H9 (cell line): ENCODE data around the gene ATP8A2. TPM values are rescaled to one million over a fixed set of nuclear protein-coding genes. Genes with fewer than 3 reads are reported as not detected.

Source experiments
- DNase-seq: peaks from one replicate; pipeline ENCODE4 v3.0.0-alpha.2; 2017
- H2AFZ ChIP-seq: one replicate; pipeline ENCODE4 v1.6.1; 2013; ENCODE audit warnings: mild to moderate bottlenecking, low read length, control low read depth, moderate library complexity
- H2AK5ac ChIP-seq: 2 replicates; pipeline ENCODE4 v1.6.1; 2013; ENCODE audit warnings: low read length, control low read depth, mixed read lengths; ENCODE audit not compliant: insufficient read length
- H2BK120ac ChIP-seq: one replicate; pipeline ENCODE4 v1.6.1; 2013; ENCODE audit warnings: low read depth, mild to moderate bottlenecking, low read length, control low read depth, inconsistent platforms; ENCODE audit not compliant: poor library complexity, severe bottlenecking
- H2BK12ac ChIP-seq: 2 replicates; pipeline ENCODE4 v1.6.1; 2013; ENCODE audit warnings: low read length, control low read depth, mixed read lengths, low read depth; ENCODE audit not compliant: insufficient read length
- H2BK15ac ChIP-seq: 2 replicates; pipeline ENCODE4 v1.6.1; 2013; ENCODE audit warnings: low read depth, low read length, control low read depth
- H2BK20ac ChIP-seq: one replicate; pipeline ENCODE4 v1.6.1; 2013; ENCODE audit warnings: low read depth, mild to moderate bottlenecking, low read length, control low read depth, inconsistent platforms; ENCODE audit not compliant: poor library complexity, severe bottlenecking
- H2BK5ac ChIP-seq: 2 replicates; pipeline ENCODE4 v1.6.1; 2013; ENCODE audit warnings: low read length, control low read depth, mixed read lengths; ENCODE audit not compliant: insufficient read length
- H3K14ac ChIP-seq: 2 replicates; pipeline ENCODE4 v1.6.1; 2013; ENCODE audit warnings: low read length, control low read depth; ENCODE audit not compliant: insufficient read depth
- H3K18ac ChIP-seq: 2 replicates; pipeline ENCODE4 v1.6.1; 2013; ENCODE audit warnings: low read depth, mild to moderate bottlenecking, mixed read lengths, low read length, control low read depth; ENCODE audit not compliant: insufficient read length
- H3K23ac ChIP-seq: 2 replicates; pipeline ENCODE4 v1.6.1; 2013; ENCODE audit warnings: low read length, control low read depth, mixed read lengths, low read depth; ENCODE audit not compliant: insufficient read length
- H3K23me2 ChIP-seq: 2 replicates; pipeline ENCODE4 v1.6.1; 2013; ENCODE audit warnings: low read depth, mild to moderate bottlenecking, mixed read lengths, low read length, control low read depth; ENCODE audit not compliant: insufficient read length, poor library complexity, severe bottlenecking
- H3K27ac ChIP-seq: 2 replicates; pipeline ENCODE4 v1.5.1; 2013; ENCODE audit warnings: low read length, control low read depth, mixed read lengths, low read depth; ENCODE audit not compliant: insufficient read length
- H3K27me3 ChIP-seq: 2 replicates; pipeline ENCODE4 v1.6.1; 2013; ENCODE audit warnings: low read length, control low read depth, inconsistent platforms; ENCODE audit not compliant: insufficient read depth
- H3K4ac ChIP-seq: 2 replicates; pipeline ENCODE4 v1.6.1; 2013; ENCODE audit warnings: low read depth, mild to moderate bottlenecking, control low read depth, inconsistent platforms, low read length, moderate library complexity
- H3K4me1 ChIP-seq: 2 replicates; pipeline ENCODE4 v1.6.1; 2013; ENCODE audit warnings: low read length, control low read depth, inconsistent platforms; ENCODE audit not compliant: insufficient read depth
- H3K4me2 ChIP-seq: 2 replicates; pipeline ENCODE4 v1.6.1; 2013; ENCODE audit warnings: low read length, control low read depth, mixed read lengths; ENCODE audit not compliant: insufficient read length, insufficient read depth
- H3K56ac ChIP-seq: 2 replicates; pipeline ENCODE4 v1.6.1; 2013; ENCODE audit warnings: low read depth, mild to moderate bottlenecking, mixed read lengths, low read length, control low read depth; ENCODE audit not compliant: insufficient read length
- H3K79me1 ChIP-seq: 2 replicates; pipeline ENCODE4 v1.6.1; 2013; ENCODE audit warnings: low read depth, mild to moderate bottlenecking, moderate library complexity, low read length, control low read depth, inconsistent platforms; ENCODE audit not compliant: insufficient read depth, poor library complexity, severe bottlenecking
- H3K79me2 ChIP-seq: 2 replicates; pipeline ENCODE4 v1.6.1; 2013; ENCODE audit warnings: low read length, control low read depth, inconsistent platforms; ENCODE audit not compliant: insufficient read depth
- H3K9ac ChIP-seq: 2 replicates; pipeline ENCODE4 v1.6.1; 2013; ENCODE audit warnings: low read length, control low read depth, mixed read lengths; ENCODE audit not compliant: insufficient read length; ENCODE audit errors: extremely low read depth
- H3K9me3 ChIP-seq: one replicate; pipeline ENCODE4 v1.6.1; 2013; ENCODE audit warnings: low read depth, low read length, inconsistent platforms; ENCODE audit not compliant: control insufficient read depth
- H3T11ph ChIP-seq: one replicate; pipeline ENCODE4 v1.6.1; 2013; ENCODE audit warnings: mild to moderate bottlenecking, low read length, control low read depth, inconsistent platforms
- H4K20me1 ChIP-seq: one replicate; pipeline ENCODE4 v1.6.1; 2013; ENCODE audit not compliant: control insufficient read depth, insufficient read length, insufficient read depth
- H4K5ac ChIP-seq: 2 replicates; pipeline ENCODE4 v1.6.1; 2013; ENCODE audit warnings: low read depth, mild to moderate bottlenecking, mixed read lengths, low read length, control low read depth; ENCODE audit not compliant: insufficient read length
- H4K8ac ChIP-seq: replicated peaks from 2 replicates; pipeline ENCODE4 v1.6.1; 2013; ENCODE audit warnings: low read length, control low read depth, mixed read lengths, low read depth; ENCODE audit not compliant: insufficient read length
- H4K91ac ChIP-seq: 2 replicates; pipeline ENCODE4 v1.6.1; 2013; ENCODE audit warnings: low read depth, mild to moderate bottlenecking, moderate library complexity, mixed read lengths, low read length, control low read depth; ENCODE audit not compliant: insufficient read length
- H3K27ac Mint-ChIP-seq, 3 experiments: 2 replicates in 2 of 3; 3 replicates in 1 of 3; pipeline ENCODE4 v1.8.0; 2020 to 2021; ENCODE audit warnings: mixed read lengths in 3 of 3, mild to moderate bottlenecking in 1 of 3, moderate library complexity in 1 of 3
- H3K27me3 Mint-ChIP-seq: 2 replicates; pipeline ENCODE4 v1.8.0; 2021; ENCODE audit warnings: low read depth, mild to moderate bottlenecking, moderate library complexity, mixed read lengths
- H3K36me3 Mint-ChIP-seq, 3 experiments: 2 replicates in 2 of 3; 3 replicates in 1 of 3; pipeline ENCODE4 v1.8.0; 2020 to 2021; ENCODE audit warnings: low read depth in 3 of 3, mixed read lengths in 3 of 3; ENCODE audit not compliant: insufficient read depth in 1 of 3
- H3K4me1 Mint-ChIP-seq, 2 experiments: 2 replicates each; pipeline ENCODE4 v1.8.0; 2020; ENCODE audit warnings: mixed read lengths in 2 of 2
- H3K4me3 Mint-ChIP-seq, 2 experiments: 2 replicates in 1 of 2; 3 replicates in 1 of 2; pipeline ENCODE4 v1.8.0; 2020 to 2021; ENCODE audit warnings: mild to moderate bottlenecking in 2 of 2, mixed read lengths in 2 of 2, moderate library complexity in 1 of 2
- H3K9me3 Mint-ChIP-seq, 2 experiments: 2 replicates in 1 of 2; 3 replicates in 1 of 2; pipeline ENCODE4 v1.8.0; 2020; ENCODE audit warnings: mild to moderate bottlenecking in 2 of 2, mixed read lengths in 2 of 2, moderate library complexity in 1 of 2
- CTCF ChIP-seq: fragments of 200-600 bp; sonication (generic); conservative IDR thresholded peaks from 3 replicates; pipeline ENCODE4 v1.8.0; 2021; ENCODE audit warnings: antibody characterized with exemption, mild to moderate bottlenecking
- WGBS: extraction: QIAGEN DNeasy Blood & Tissue Kit; methylation state at CpG from one replicate; pipeline ENCODE4 v1.1.7; 2013; ENCODE audit warnings: missing lambda C conversion rate, low lambda C conversion rate, mixed read lengths; ENCODE audit not compliant: insufficient read length; ENCODE audit errors: extremely low coverage; 5-methylcytosine and 5-hydroxymethylcytosine counted together
- total RNA-seq: library from RNA; stranded (reverse); gene quantifications from 2 replicates; pipeline ENCODE4 v1.2.1, GENCODE V29; 2021

ATP8A2 gene
- total RNA-seq, 1 experiment from 2014 or later: 18.2 TPM

DNA sequence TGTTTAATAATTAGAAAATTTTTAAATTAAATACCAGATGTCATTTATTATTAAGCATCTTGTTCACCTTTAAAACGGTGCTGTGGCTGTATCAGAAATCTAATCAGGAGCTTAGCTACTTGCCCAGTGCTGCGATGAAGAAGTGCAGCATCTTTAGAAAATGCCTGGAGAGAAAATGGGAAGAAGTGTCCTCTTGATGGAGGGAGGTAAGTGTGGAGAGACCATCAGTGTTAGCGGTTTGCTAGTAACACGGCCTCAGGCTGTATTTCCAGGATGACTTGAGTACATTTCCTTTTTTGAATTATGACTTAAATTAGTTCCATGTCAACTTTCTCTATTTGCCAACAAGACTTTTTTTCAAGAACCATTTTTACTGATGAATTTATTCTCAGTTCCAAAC, 605.9 kb downstream of the ATP8A2 start:
- peak overlapping the region in 1 of 2 experiments; percentile 70; a peak in 3 of 5 replicates for H3K4me3 Mint-ChIP-seq
- peaks cover 59 to 67% of the 10 kb centered on the region in 2 experiments for H3K4me1 Mint-ChIP-seq
- no CpG with 5 or more reads among the region's 4 CpGs for WGBS

More for the DNA sequence above, 605.9 kb downstream of the ATP8A2 start:
- H3K14ac ChIP-seq: no peak overlapping the region
- no peak overlapping the region for H3K23ac ChIP-seq
- H2AFZ ChIP-seq: no peak overlapping the region
- H2BK20ac ChIP-seq: no peak overlapping the region
- H2BK15ac ChIP-seq: no peak overlapping the region
- DNase-seq: no peak
- TF ChIP-seq CTCF: no peak
- peaks cover 2% of the 10 kb centered on the region for H3K27me3 Mint-ChIP-seq
- H3K79me1 ChIP-seq: no peaks in the 10 kb centered on the region
- no peak overlapping the region for H3K9ac ChIP-seq
- H2BK120ac ChIP-seq: no peak overlapping the region
- H4K5ac ChIP-seq: no peak overlapping the region
- H3K27ac Mint-ChIP-seq: peak overlapping the region; percentile 71 to 100 (median 99)
- no peaks in the 10 kb centered on the region for H3K23me2 ChIP-seq
- peaks cover 0 to 5% (median 2%) of the 10 kb centered on the region in 3 experiments; a peak in 5 of 7 replicates for H3K36me3 Mint-ChIP-seq
- H3K27ac ChIP-seq: peak overlapping the region; percentile 58
- no peak overlapping the region for H2AK5ac ChIP-seq
- H3K79me2 ChIP-seq: no peaks in the 10 kb centered on the region
- no peak overlapping the region for H3T11ph ChIP-seq
- peaks cover 10% of the 10 kb centered on the region; the same call in 1 of the 2 replicates for H3K4me1 ChIP-seq
- H2BK5ac ChIP-seq: no peak overlapping the region
- no peak overlapping the region for H4K8ac ChIP-seq
- no peaks in the 10 kb centered on the region for H3K9me3 Mint-ChIP-seq
- no peak overlapping the region for H2BK12ac ChIP-seq
- no peaks in the 10 kb centered on the region for H3K9me3 ChIP-seq
- H3K18ac ChIP-seq: no peak overlapping the region
- H3K56ac ChIP-seq: no peak overlapping the region
- H3K4me2 ChIP-seq: no peak overlapping the region
- no peak overlapping the region for H3K4ac ChIP-seq
- H4K20me1 ChIP-seq: no peaks in the 10 kb centered on the region
- no peaks in the 10 kb centered on the region for H3K27me3 ChIP-seq
- H4K91ac ChIP-seq: no peak overlapping the region
